NOMO-1 (cell line): ENCODE data around the gene RHOT2.

Experiments
- DNase-seq, 2 experiments: peaks; one replicate each; lab custom pipeline; 2025; ENCODE audit not compliant: unreplicated experiment in 2 of 2; lab: John Stamatoyannopoulos, UW

The RHOT2 gene

GRCh38 chr16:667780-668518, at the start of gene RHOT2:
Gene RHOT2 (plus strand): TSS chr16:668132. CDS start chr16:668200, 68 bp downstream.
- peak; percentile 87 to 94 for DNase-seq

- no peak for DNase-seq
Observed at GRCh38 chr16:619476-620100, 48.3 kb upstream of the RHOT2 start.

- no peak for DNase-seq
Observed at GRCh38 chr16:620700-621525, 47.0 kb upstream of the RHOT2 start.

GRCh38 chr16:621526-622105, 46.3 kb upstream of the RHOT2 start:
- no peak for DNase-seq

GRCh38 chr16:622920-623280, 45.0 kb upstream of the RHOT2 start:
- no peak for DNase-seq

- DNase-seq, result no peak
Observed at GRCh38 chr16:624526-625070, 43.3 kb upstream of the RHOT2 start.

- DNase-seq, result no peak
Observed at GRCh38 chr16:625117-625976, 42.6 kb upstream of the RHOT2 start.

- DNase-seq, result no peak
Observed at GRCh38 chr16:625977-626765, 41.8 kb upstream of the RHOT2 start.

- DNase-seq, result no peak
Observed at GRCh38 chr16:626787-627453, 41.0 kb upstream of the RHOT2 start.

GRCh38 chr16:627454-628239, 40.3 kb upstream of the RHOT2 start:
- no peak for DNase-seq

- no peak for DNase-seq
Observed at GRCh38 chr16:628321-629061, 39.4 kb upstream of the RHOT2 start.

- DNase-seq, result no peak
Observed at GRCh38 chr16:629185-629832, 38.6 kb upstream of the RHOT2 start.

- no peak for DNase-seq
Observed at GRCh38 chr16:629833-630248, 38.1 kb upstream of the RHOT2 start.

- DNase-seq, result no peak
Observed at GRCh38 chr16:630249-630814, 37.6 kb upstream of the RHOT2 start.

GRCh38 chr16:630815-631405, 37.0 kb upstream of the RHOT2 start, which contains the start of gene WFIKKN1:
Gene WFIKKN1 (plus strand): TSS chr16:630985. CDS start chr16:631254, 269 bp downstream.
- DNase-seq, result no peak

GRCh38 chr16:631808-632358, 36.0 kb upstream of the RHOT2 start:
- DNase-seq, result no peak
